ENCODE results near the gene FLYWCH1. TPM values are rescaled to one million over a fixed set of nuclear protein-coding genes. Genes with fewer than 3 reads are reported as not detected.
A peak's percentile ranks its signal among the peaks of the same experiment; 100 is the strongest.

The FLYWCH1 gene
- total and polyA plus RNA-seq, 2 of the 8 experiments (the other 6 are each of a cell fraction or from before 2014, with no cell fraction given), result 12.4 to 23.5 TPM

GRCh38 chr16:2952679-2953078 lies 40.9 kb downstream of the FLYWCH1 start:
- no peak for FAIRE-seq
- Histone ChIP-seq H2BK5ac (ENCODE audit: low read depth, low read length) (no peak overlapping the region), H3K9ac (replicated peaks in 1 of 4; ENCODE audit: extremely low read depth in 1 of 4, low read depth in 3 of 4, low read length in 3 of 4) (no peak overlapping the region), H4K5ac (ENCODE audit: insufficient read length, low read depth, low read length) (no peak overlapping the region), H3K27me3 (replicated peaks in 1 of 4; ENCODE audit: control insufficient read depth in 3 of 4, extremely low read depth in 1 of 4, insufficient read depth in 3 of 4, low read length in 3 of 4) (no peaks in the 10 kb centered on the region; a peak in 1 of 7 replicates), H4K91ac (replicated peaks; ENCODE audit: insufficient read length, low read length) (no peak overlapping the region), H3K27ac (ENCODE audit: low read depth, low read length) (no peak overlapping the region), H3K4me1 (replicated peaks in 1 of 4; ENCODE audit: control insufficient read depth in 3 of 4, insufficient read depth in 4 of 4, low read length in 3 of 4) (peaks cover 3 to 26% (median 19%) of the 10 kb centered on the region in 4 experiments), H3K4me3 (ENCODE audit: extremely low read depth in 1 of 4, insufficient read depth in 2 of 4, low read depth in 3 of 4, low read length in 4 of 4) (no peak overlapping the region), H3K79me2 (ENCODE audit: control insufficient read depth in 1 of 2, insufficient read depth in 2 of 2, low read length in 2 of 2) (no peaks in the 10 kb centered on the region), H3K36me3 (ENCODE audit: control insufficient read depth in 2 of 4, insufficient read depth in 4 of 4, low read length in 3 of 4) (no peaks in the 10 kb centered on the region), H3K79me1 (ENCODE audit: low read depth, low read length) (no peaks in the 10 kb centered on the region), H3K4me2 (ENCODE audit: insufficient read depth in 1 of 2, low read depth in 2 of 2, low read length in 2 of 2) (no peak overlapping the region), H3K4ac (replicated peaks; ENCODE audit: insufficient read length, low read depth, low read length) (no peak overlapping the region), H2AFZ (ENCODE audit: low read length) (no peak overlapping the region), H3K56ac (replicated peaks; ENCODE audit: insufficient read length, low read depth, low read length) (no peak overlapping the region), H2BK120ac (replicated peaks; ENCODE audit: low read depth, low read length) (no peak overlapping the region), H2BK12ac (ENCODE audit: low read depth, low read length) (peak overlapping the region; percentile 77; the same call in 1 of the 2 replicates), H2BK20ac (ENCODE audit: low read length) (no peak overlapping the region), H3K18ac (ENCODE audit: extremely low read depth, low read length) (no peak overlapping the region), H2AK5ac (ENCODE audit: low read depth, low read length) (peak overlapping the region; percentile 82), H4K8ac (ENCODE audit: extremely low read depth, insufficient read depth, low read length) (no peak overlapping the region; the same call in 1 of the 2 replicates), H3K23ac (ENCODE audit: insufficient read length) (no peak overlapping the region), H3K9me3 (ENCODE audit: insufficient read depth in 2 of 2, low read depth in 1 of 2, low read length in 1 of 2) (no peaks in the 10 kb centered on the region), H3K14ac (ENCODE audit: insufficient read length) (no peak overlapping the region), H4K20me1 (replicated peaks in 1 of 2; ENCODE audit: control insufficient read depth in 1 of 2, insufficient read depth in 2 of 2, low read length in 2 of 2) (no peaks in the 10 kb centered on the region), H3K23me2 (ENCODE audit: low read depth, low read length) (no peaks in the 10 kb centered on the region), H2BK15ac (ENCODE audit: low read length) (no peak overlapping the region)
- DNase-seq (ENCODE audit: low read depth in 1 of 2, low spot score in 2 of 2), result no peak
- ChIA-PET CTCF (ENCODE audit: partially characterized antibody) (interaction anchor here (1.0 to 4.9 kb wide), 5 partner anchors 9 to 85 kb away, joined by 3 to 41 read pairs (median 5); partner anchors contain the start of gene KREMEN2), POLR2A (ENCODE audit: partially characterized antibody) (interaction anchor here (1.6 to 3.2 kb wide), 2 partner anchors 8 to 12 kb away, joined by 3 to 9 read pairs; partner anchors contain the start of gene KREMEN2)
- 92% methylated on average over 11 of the region's 11 CpGs; no CpG with 5 or more reads in 1 of the 2 experiments for WGBS, 2 experiments (ENCODE audit: extremely low coverage in 1 of 2, insufficient coverage in 1 of 2, insufficient read length in 1 of 2, insufficient replicate concordance in 2 of 2, low coverage in 1 of 2, low lambda C conversion rate in 2 of 2, missing lambda C conversion rate in 1 of 2)
- TF ChIP-seq JUN (IDR thresholded peaks at IDR 0.05; ENCODE audit: low read depth, low read length) (no peak), EGR1 (IDR thresholded peaks at IDR 0.05; ENCODE audit: borderline replicate concordance, low read depth, low read length) (no peak), KDM4A (IDR thresholded peaks at IDR 0.05; ENCODE audit: low read depth, low read length, severe bottlenecking) (no peak), POLR2A (IDR thresholded peaks at IDR 0.05; ENCODE audit: control extremely low read depth in 1 of 2, low read depth in 2 of 2, low read length in 2 of 2) (no peak), TEAD4 (IDR thresholded peaks at IDR 0.05; ENCODE audit: low read depth, low read length) (no peak), POLR2AphosphoS5 (IDR thresholded peaks at IDR 0.05; ENCODE audit: low read depth, low read length) (no peak), CBX5 (IDR thresholded peaks at IDR 0.05; ENCODE audit: low read depth, low read length) (no peak), CREB1 (IDR thresholded peaks at IDR 0.05) (no peak), PHF8 (conservative IDR thresholded peaks at IDR 0.05; ENCODE audit: low read depth, low read length) (no peak), SIRT6 (IDR thresholded peaks at IDR 0.05; ENCODE audit: low read length) (no peak), SP1 (IDR thresholded peaks at IDR 0.05; ENCODE audit: low read depth, low read length) (no peak), NRF1 (IDR thresholded peaks at IDR 0.05; ENCODE audit: low read depth, low read length) (no peak), RAD21 (IDR thresholded peaks at IDR 0.05 in 1 of 2, conservative IDR thresholded peaks at IDR 0.05 in 1 of 2; ENCODE audit: low read depth in 2 of 2, low read length in 2 of 2) (no peak), KDM5A (IDR thresholded peaks at IDR 0.05; ENCODE audit: low read length) (no peak), SAP30 (IDR thresholded peaks at IDR 0.05; ENCODE audit: insufficient read depth, insufficient replicate concordance, low read length) (no peak), MAFK (IDR thresholded peaks at IDR 0.05; ENCODE audit: low read depth, low read length) (no peak)

Measured in H1 (cell line).